C4-2B (cell line): Measurements from ENCODE around the gene SARDH.

Source experiments
- ZFX ChIP-seq: fragments of 450-650 bp; IDR thresholded peaks from 2 replicates; pipeline ENCODE4 v1.6.1; 2017
- TF ChIP-seq, protein P1 (sequence below): fragments of 450-650 bp; conservative IDR thresholded peaks from 2 replicates; pipeline ENCODE4 v1.5.1; 2017; ENCODE audit warnings: mild to moderate bottlenecking

DNA sequence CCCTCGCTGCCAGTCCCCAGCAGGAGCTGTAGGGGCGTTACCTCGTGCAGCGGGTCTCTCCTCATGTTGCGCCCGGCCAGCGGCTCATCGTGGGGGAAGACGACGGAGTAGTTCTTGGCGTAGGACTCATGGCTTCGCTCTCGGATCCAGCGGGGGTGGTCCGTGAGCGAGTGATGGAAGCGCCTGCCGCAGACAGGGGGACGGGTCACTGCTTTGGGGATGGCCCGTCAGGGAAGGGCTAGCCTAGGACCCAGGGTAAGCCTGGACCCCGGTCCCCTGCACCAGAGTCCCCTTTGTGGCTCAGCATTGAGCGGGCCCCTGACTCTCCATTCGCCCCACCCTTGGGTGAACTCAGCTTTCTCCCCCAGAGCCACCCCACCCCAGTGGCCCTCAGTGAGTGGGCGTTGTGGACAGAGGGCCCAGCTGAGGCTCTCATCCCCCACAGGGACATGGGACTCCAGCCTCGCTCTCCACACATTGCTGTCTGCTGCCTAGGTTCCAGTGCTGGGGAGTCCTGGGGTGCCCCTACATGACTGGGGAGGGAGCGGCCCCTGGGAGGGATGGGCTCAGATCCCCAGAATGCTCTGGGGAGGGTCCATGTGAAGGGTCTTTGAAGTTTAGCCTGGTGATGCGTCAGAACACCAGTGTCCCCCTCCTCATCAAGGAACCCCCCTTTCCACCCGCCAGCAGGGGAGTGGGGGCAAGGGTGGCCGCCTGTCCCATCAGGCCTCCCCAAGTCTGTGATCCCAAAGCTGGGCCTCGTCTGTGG lies 29.7 kb downstream of the SARDH start:
- TF ChIP-seq, protein P1, sequence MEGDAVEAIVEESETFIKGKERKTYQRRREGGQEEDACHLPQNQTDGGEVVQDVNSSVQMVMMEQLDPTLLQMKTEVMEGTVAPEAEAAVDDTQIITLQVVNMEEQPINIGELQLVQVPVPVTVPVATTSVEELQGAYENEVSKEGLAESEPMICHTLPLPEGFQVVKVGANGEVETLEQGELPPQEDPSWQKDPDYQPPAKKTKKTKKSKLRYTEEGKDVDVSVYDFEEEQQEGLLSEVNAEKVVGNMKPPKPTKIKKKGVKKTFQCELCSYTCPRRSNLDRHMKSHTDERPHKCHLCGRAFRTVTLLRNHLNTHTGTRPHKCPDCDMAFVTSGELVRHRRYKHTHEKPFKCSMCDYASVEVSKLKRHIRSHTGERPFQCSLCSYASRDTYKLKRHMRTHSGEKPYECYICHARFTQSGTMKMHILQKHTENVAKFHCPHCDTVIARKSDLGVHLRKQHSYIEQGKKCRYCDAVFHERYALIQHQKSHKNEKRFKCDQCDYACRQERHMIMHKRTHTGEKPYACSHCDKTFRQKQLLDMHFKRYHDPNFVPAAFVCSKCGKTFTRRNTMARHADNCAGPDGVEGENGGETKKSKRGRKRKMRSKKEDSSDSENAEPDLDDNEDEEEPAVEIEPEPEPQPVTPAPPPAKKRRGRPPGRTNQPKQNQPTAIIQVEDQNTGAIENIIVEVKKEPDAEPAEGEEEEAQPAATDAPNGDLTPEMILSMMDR = no peak
- no peak for TF ChIP-seq ZFX
